H1 (cell line): ENCODE results near the gene HUWE1. TPM values are rescaled to one million over a fixed set of nuclear protein-coding genes. Genes with fewer than 3 reads are reported as not detected.

Source experiments
- CHD1 ChIP-seq: IDR thresholded peaks from 2 replicates; pipeline ENCODE4 v1.6.1; 2012; ENCODE audit warnings: low read depth, low read length, improper control_type of control experiment
- JUN ChIP-seq: IDR thresholded peaks from 2 replicates; pipeline ENCODE4 v1.6.1; 2011; ENCODE audit warnings: low read depth, mild to moderate bottlenecking, improper control_type of control experiment, low read length
- KDM5A ChIP-seq: fragments of 200-600 bp; IDR thresholded peaks from 2 replicates; pipeline ENCODE4 v1.7.1; 2012; ENCODE audit warnings: mild to moderate bottlenecking, low read length, inconsistent platforms, mixed read lengths
- PHF8 ChIP-seq: fragments of 200-600 bp; sonication (generic); conservative IDR thresholded peaks from 2 replicates; pipeline ENCODE4 v1.7.1; 2012; ENCODE audit warnings: low read depth, mild to moderate bottlenecking, inconsistent platforms, low read length, moderate library complexity
- SP1 ChIP-seq: IDR thresholded peaks from 2 replicates; pipeline ENCODE4 v1.6.1; 2011; ENCODE audit warnings: low read depth, low read length
- SP4 ChIP-seq: IDR thresholded peaks from 2 replicates; pipeline ENCODE4 v1.6.1; 2012; ENCODE audit warnings: low read length, inconsistent platforms
- TCF12 ChIP-seq: IDR thresholded peaks from 2 replicates; pipeline ENCODE4 v1.6.1; 2011; ENCODE audit warnings: low read depth, mild to moderate bottlenecking, low read length
- polyA plus RNA-seq, 7 experiments: library from polyadenylated mRNA; depleted of rRNA in 3 of 7; stranded (reverse) in 5 of 7; unstranded in 2 of 7; fragments of >200 nt in 5 of 7; fragments of 200-250 nt in 2 of 7; gene quantifications; 1 replicate in 5 of 7; 2 replicates in 1 of 7; 4 replicates in 1 of 7; pipeline versions ENCODE4 v1.2.1 to v1.2.3, GENCODE V29; 2011 to 2013; ENCODE audit warnings: missing spikeins in 2 of 7, mixed read lengths in 2 of 7
- total RNA-seq: library from RNA; stranded (reverse); fragmentation: NEBNext Ultra II Directional; extraction: Animal tissue kit (Norgen Biotek cat#: 25700); gene quantifications from 2 replicates; pipeline ENCODE4 v1.2.1, GENCODE V29; 2021
- TF ChIP-seq, protein P1 (sequence below): IDR thresholded peaks from 2 replicates; pipeline ENCODE4 v1.6.1; 2011; ENCODE audit warnings: low read depth, mild to moderate bottlenecking, low read length; ENCODE audit not compliant: insufficient read depth

HUWE1 gene
- total and polyA plus RNA-seq, 2 of the 8 experiments (the other 6 are each of a cell fraction or from before 2014, with no cell fraction given): 114 to 252 TPM

DNA sequence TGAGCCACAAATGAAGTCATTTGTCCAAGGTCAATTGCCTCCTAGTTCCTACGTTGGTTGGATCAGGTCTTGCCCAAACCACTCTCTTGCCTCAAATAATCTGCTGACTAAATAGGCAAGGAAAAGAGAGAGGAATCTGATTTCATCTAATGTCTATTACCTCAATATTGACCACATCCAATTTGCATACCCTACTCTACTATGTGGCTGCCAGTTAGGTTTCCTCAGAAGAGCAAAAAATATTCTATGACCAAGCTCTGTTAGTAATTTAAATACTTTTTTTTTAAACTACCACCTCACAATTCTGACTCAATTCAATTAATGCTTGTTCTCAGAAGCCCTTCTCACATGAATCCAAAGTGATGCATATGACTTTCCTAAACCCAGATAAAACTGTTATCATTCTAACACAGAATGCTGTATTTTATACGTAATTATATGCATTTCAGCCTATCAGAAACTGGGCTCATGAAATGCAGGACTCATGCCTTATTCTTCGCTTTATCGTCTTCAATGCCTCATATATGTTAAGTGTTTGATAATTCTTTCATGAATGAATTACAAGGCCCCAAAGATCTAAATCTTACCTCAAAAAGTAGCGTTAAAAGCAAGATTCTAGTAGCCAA, 98.6 kb downstream of the HUWE1 start (continued):
- TF ChIP-seq CHD1: no peak
- TF ChIP-seq PHF8: no peak
- no peak for TF ChIP-seq JUN
- no peak for TF ChIP-seq SP4
- TF ChIP-seq SP1: no peak
- no peak for TF ChIP-seq KDM5A
- TF ChIP-seq, protein P1, sequence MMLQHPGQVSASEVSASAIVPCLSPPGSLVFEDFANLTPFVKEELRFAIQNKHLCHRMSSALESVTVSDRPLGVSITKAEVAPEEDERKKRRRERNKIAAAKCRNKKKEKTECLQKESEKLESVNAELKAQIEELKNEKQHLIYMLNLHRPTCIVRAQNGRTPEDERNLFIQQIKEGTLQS: no peak
- TF ChIP-seq TCF12: no peak
- TF ChIP-seq, all 59 proteins: peak for 0
